HG03442 (cell line): ENCODE data around the gene ZNF134.

Experiments used
- ATAC-seq: cut with Tn5 transposase; IDR thresholded peaks from one replicate; pipeline ENCODE4 v1.9.1; 2021; ENCODE audit warnings: mild to moderate bottlenecking, moderate library complexity; ENCODE audit not compliant: unreplicated experiment

ZNF134 gene

DNA sequence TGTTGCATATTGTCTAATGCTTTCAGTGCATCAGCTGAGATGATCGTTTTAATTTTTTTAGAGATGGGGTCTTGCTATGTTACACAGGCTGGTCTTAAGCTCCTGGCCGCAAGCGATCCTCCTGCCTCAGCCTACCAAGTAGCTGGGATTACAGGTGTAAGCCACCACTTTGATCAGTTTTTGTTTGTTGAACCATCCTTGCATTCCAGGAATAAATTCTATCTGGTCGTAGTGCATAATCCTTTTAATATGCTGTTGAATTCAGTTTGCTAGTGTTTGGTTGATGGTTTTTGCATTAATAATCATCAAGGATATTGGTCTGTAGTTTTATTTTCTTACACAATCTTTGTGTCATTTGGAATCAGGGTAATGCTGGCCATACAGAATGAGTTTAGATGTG lies 23.3 kb downstream of the ZNF134 start:
- ATAC-seq: no peak

DNA sequence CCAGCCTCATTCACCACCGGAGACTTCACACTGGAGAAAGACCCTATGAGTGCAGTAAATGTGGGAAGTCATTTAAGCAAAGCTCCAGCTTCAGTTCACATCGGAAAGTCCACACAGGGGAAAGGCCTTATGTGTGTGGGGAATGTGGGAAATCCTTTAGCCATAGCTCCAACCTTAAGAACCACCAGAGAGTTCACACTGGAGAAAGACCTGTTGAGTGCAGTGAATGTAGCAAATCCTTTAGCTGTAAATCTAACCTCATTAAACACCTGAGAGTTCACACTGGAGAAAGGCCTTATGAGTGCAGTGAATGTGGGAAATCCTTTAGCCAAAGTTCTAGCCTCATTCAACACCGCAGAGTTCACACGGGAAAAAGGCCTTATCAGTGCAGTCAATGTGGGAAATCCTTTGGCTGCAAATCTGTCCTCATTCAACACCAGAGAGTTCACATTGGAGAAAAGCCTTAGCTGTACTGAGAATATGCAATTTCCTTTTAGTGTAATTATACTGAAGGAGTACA lies 27.7 kb downstream of the ZNF134 start:
- ATAC-seq: no peak

DNA sequence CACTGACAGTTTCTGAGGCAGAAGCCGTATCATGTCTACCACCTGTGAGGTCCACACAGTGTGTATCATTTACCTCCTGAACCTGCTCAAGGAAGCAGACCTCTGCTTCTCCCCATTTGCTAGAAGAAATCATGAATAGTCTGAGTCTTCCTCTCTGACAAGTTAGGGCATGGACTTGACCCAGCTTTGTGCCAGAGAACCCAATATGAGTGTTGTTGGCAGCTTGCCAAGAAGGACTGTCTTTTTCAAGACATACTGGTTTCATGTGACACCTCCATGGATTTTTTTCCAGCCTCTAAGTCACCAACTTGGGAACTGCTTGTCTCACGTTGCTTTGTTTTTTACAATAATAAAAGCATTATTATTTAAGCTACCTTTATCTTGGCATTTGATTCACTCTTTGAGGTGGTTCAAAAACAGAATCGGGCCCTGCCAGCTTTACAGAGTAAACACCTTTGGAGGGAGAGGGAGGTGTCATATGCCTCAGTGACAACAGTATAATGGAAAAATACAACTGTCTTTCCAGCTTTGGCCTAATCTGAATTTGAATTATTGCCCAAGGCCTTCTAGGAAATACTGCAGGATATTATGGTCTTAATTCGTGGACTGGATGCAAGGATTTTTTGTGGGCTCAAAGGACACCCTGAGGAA lies 28.5 kb downstream of the ZNF134 start:
- no peak for ATAC-seq

DNA sequence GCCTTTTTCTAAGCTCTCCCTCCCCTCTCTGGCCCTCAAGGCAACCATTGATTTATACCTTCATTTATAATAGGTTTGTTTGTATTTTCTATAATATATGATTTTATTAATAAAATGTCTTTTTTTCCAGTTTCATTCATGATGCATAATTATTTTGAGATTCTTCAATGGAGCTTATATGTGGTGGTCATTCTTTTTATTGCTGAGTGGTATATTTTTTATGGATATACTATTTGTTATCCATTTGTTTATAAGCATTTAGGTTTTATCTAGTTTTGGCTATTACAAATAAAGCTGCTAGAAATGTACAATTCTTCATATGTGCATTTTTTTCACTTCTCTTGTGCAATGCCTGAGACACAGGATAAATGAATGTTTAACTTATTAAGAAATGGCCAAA lies 29.7 kb downstream of the ZNF134 start:
- ATAC-seq: no peak

DNA sequence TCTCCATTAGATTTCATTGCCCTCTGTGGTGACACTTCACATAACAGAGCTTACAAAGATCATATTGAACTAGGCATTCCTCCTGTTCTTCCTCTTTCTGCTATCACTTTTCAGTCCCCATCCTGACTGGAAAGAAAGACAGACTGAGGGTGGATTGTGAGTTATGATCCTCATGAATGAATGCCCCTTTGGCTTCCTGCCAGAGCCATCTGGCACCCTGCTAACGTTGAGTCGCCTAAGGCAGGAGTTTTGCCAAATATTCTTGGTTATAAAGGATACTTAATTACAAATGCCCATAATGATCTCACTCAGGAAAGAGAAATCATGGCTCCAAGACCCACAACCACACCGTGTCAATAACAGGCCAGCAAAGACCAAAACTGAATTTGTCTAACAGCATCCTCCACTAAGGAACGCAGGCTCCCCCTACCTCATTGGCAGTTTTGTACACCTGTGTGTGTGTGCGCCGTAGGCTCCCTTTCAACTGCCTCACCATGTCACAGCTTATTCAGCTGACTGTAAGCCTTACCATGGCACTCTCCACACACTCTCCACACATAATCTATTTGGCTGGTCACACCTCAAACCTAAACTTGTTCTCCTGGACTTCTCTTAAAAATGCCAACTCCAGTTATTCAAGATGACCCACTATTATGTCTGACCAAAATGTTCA lies 34.4 kb downstream of the ZNF134 start:
- no peak for ATAC-seq

DNA sequence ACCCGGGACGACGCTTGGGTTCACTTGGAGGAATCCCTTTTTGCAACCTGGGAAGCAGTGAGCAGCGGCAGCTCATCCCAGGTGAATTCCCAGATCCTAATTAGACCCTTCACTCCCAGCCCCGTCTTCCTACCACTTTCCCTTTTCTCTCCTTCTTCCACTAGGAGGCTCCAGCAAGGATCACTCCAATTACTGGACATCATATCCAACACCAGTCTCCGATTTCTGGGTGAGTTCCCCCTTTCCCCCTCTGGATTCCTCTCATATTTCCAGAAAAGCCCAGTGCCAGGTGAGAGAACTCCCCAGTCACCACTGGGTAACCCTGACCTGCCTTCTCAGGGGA lies 37.6 kb downstream of the ZNF134 start:
- no peak for ATAC-seq

DNA sequence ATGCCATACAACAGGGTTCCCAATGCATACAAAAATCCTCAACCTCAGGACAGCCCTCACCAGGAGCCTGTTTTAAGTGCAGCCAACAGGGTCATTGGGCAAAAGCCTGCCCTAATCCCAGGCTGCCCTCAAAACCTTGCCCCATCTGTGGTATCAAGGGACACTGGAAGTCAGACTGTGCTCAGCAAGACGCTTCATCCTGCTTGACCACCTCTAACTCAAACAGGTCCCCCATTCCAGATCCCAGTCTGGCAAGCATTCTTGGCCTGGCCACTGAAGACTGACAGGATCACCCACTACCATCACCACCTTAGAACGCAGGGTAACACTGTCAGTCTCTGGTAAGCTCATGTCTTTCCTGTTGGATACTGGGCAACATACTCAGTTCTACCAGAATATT lies 39.6 kb downstream of the ZNF134 start:
- no peak for ATAC-seq

DNA sequence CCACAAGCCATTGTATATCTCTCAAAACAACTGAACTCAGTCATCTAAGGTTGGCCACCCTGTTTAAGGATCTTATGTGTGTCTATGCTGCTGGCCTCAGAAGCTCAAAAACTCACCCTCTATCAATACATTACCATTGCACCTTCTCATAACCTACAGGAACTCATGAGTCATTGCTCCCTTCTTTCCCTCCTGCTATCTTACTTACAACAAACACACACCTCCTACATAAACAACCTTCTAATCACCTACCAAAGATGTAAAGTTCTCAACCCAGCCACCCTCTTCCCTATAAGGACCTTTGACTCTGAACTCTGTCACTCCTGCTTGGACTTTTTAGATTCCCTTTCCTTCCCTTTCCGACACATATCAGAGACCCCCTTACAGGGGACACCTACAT lies 41.4 kb downstream of the ZNF134 start:
- ATAC-seq: no peak

DNA sequence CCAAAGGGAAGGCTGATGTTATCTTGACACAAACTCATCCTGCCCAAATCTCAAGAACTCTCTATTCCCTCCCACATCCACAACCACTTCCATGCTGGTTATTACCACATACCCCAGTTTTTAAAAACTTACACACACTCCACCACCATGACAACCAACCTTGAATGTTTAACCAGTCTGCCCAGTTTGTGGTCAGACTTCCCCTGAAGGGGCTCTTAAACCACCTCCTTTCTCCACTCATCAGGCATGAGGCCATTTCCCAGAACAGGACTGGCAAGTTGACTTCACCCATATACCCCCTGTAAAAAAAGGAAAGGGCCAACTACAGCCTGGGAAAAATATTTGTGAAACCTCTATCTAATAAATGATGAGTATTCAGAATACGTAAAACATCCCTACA lies 42.3 kb downstream of the ZNF134 start:
- no peak for ATAC-seq

DNA sequence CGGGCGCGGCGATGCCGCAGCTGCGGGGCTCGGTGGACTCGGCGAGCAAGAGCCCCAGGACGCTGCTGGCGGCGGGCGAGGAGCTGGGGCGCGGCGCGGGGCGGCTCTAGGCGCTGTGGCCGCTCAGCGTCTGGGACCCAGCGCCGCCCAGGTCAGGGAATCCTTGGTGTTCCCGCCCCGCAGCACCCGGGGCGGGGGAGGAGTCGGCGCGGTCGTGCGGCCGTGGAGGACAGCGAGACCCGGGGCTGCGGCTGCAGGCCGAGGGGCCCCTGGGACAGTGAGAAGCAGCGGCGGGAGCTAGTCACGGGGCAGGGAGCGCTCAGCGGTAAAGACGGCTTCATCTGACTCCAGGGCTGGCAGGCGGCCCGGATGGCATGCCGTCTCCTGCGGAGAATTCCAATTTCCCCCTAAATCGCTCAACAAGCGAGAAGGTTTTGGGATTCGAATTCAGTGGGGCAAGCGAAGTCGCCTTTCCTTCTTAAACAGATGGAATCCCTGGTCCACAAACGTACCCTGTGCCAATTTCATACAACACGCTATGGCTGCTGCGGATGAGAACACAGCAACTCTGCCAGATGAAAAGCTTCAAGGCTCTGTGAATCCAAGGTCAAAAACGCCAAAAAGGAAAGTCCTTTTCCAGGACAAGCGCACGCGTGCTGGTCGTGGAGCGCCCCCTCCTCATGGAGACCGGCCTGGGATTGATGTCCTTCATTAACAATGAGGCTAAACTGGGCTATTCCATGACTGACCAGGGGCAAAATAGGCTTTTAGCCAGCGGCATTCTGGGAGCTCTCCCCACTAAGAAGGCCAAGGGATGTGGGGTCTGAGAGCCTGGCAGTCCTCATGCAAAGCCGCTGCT lies 50.5 kb downstream of the ZNF134 start:
- ATAC-seq: no peak

DNA sequence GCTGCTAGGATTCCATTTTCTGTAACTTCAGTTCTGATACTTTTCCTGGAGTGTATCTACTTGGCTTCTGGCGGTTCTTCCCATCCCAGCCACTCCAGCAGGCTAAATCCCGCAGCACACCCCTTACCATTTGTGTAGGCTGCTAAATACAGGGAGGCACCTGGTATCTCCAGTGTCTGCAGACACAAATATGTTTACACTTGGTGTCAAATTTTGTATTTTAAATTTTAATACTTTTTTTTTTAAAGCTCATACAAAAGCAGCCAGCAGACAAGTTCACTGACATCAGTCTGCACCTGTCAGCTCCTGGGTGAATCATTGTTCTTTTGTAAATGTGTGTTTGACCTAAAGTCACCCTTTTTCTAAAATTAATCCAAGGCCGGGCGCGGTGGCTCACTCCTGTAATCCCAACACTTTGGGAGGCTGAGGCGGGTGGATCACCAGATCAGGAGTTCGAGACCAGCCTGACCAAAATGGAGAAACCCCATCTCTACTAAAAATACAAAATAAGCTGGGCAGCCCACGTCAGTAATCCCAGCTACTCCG lies 51.3 kb downstream of the ZNF134 start:
- no peak for ATAC-seq

DNA sequence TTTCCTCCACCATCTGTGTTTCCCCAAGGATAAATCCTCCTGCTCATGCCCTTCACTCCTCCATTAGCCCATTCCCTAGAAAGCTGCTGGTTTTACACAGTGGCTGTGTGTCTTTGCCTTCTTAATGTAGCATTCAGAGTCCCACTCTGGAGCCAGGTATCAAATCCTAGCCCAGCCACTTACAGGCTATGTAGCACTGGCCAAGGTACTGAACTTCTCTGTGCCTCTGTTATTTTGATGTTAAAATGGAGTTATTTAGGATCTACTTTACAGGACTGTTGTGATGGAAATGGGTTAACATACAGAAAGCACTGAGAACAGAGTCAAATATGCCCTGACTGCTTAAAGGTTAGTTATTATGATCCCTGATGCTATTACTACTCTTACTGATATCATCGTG lies 53.2 kb downstream of the ZNF134 start:
- no peak for ATAC-seq

DNA sequence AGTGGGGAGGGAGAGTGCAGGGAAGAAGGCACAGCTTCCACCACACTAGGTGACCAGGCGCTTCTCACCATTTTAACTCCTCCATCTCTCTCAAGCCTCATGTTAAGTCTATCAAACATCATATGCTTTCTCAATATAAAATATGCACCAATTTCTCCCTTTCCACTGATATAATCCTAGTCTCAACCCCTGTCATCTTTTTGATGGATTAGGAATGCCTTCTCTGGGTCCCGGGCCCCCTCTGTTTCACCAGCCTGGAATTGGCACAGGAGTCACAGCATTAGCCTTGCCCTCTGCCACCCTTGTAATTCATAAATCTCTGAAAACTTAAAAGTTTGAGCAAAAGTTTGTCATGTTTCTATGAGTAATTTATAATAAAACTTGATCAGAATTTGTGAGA lies 54.6 kb downstream of the ZNF134 start, which contains the start of gene ZSCAN4:
TSS of gene ZSCAN4 (plus strand) at position 301 of the 400 bp plus-strand sequence. CDS start 7,211 bp downstream, outside the sequence.
- ATAC-seq: no peak

DNA sequence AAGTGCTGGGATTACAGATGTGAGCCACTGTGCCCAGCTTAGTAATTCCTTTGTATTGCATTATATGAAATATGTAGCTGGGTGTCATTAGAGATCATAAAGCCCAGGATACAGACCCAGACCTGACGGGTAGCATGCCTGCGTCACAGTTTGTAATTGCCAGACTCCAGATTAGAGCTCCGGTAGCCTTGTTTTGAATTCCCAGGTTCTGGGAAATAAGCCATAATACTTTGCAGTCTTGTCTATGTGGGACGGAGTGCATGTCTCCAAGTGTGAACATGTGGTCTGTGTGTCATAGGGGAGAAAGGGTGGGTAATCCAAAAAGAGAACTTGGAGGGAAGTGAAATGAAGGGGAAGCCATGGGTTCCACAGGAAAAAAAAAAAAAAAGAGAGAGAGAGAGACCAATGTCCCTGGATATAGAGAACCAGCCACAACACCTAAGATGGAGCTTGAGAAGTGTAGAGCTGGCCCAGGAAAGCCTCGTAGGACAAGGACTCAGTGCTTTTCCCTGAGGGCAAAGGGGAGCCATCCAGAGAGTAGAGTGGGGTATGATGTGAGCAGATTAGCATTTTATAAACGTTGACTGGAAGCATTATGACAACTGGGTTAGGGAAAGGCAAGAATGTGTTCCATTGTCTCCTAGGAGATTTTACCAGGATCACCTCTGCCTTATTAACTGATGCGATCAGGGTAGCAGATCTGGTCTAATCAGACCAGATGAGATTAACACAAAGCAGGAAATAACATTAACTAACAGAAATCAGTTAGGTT lies 57.3 kb downstream of the ZNF134 start:
- no peak for ATAC-seq

DNA sequence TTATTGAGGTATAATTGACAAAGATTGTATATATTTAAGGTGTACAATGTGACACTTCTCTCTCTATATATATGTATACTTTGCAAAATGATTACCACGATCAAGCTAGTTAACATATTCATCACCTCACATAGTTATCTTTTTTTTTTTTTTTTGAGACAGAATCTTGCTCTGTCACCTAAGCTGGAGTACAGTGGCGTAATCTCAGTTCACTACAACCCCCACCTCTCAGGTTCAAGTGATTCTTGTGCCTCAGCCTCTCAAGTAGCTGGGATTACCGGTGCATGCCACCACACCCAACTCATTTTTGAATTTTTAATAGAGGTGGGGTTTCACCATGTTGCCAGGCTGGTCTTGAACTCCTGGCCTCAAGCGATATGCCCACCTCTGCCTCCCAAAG lies 58.4 kb downstream of the ZNF134 start:
- no peak for ATAC-seq
